Measurements from ENCODE around the gene PRRT1. TPM values are rescaled to one million over a fixed set of nuclear protein-coding genes. Genes with fewer than 3 reads are reported as not detected.
A peak's percentile ranks its signal among the peaks of the same experiment; 100 is the strongest.

PRRT1 gene
- total RNA-seq, 4 donors from 2014 or later: 3.1 to 4.1 (median 3.8) TPM; not detected in 1

GRCh38 chr6:32137454-32137853 lies 14.3 kb downstream of the PRRT1 start:
- Histone ChIP-seq H3K36me3 (no peaks in the 10 kb centered on the region), H3K9me3 (no peaks in the 10 kb centered on the region), H3K27me3 (no peaks in the 10 kb centered on the region), H3K4me1 (no peaks in the 10 kb centered on the region), H3K4me3 (no peak overlapping the region), H3K27ac (no peak overlapping the region)
- TF ChIP-seq POLR2A (IDR thresholded peaks at IDR 0.05): no peak
- no peak for TF ChIP-seq CTCF (IDR thresholded peaks at IDR 0.05)
- DNase-seq: no peak

- Histone ChIP-seq H3K27ac (no peak overlapping the region), H3K9me3 (no peaks in the 10 kb centered on the region), H3K27me3 (no peaks in the 10 kb centered on the region), H3K4me1 (peaks cover 2 to 10% (median 7%) of the 10 kb centered on the region in 4 donors), H3K36me3 (no peaks in the 10 kb centered on the region), H3K4me3 (no peak overlapping the region)
- TF ChIP-seq CTCF (IDR thresholded peaks at IDR 0.05) (no peak), POLR2A (IDR thresholded peaks at IDR 0.05) (no peak)
- DNase-seq: no peak
Measured at GRCh38 chr6:32133786-32134185, 18.0 kb downstream of the PRRT1 start.

- DNase-seq: no peak
- no peaks in the 10 kb centered on the region for H3K36me3 ChIP-seq
- TF ChIP-seq CTCF (IDR thresholded peaks at IDR 0.05) (no peak), POLR2A (IDR thresholded peaks at IDR 0.05) (no peak)
Measured at GRCh38 chr6:32132110-32132509, 19.6 kb downstream of the PRRT1 start.

GRCh38 chr6:32131439-32131948 lies 20.2 kb downstream of the PRRT1 start:
- Histone ChIP-seq H3K4me1 (peaks cover 6 to 24% (median 16%) of the 10 kb centered on the region in 4 donors), H3K27ac (no peak overlapping the region)
- TF ChIP-seq POLR2A (IDR thresholded peaks at IDR 0.05) (no peak), CTCF (IDR thresholded peaks at IDR 0.05) (no peak)

More at GRCh38 chr6:32132110-32132509, 19.6 kb downstream of the PRRT1 start:
- Histone ChIP-seq H3K27ac (no peak overlapping the region), H3K27me3 (no peaks in the 10 kb centered on the region), H3K4me3 (no peak overlapping the region), H3K9me3 (no peaks in the 10 kb centered on the region), H3K4me1 (peaks cover 6 to 19% (median 14%) of the 10 kb centered on the region in 4 donors)

GRCh38 chr6:32129297-32130088 lies 22.2 kb downstream of the PRRT1 start:
- TF ChIP-seq CTCF (IDR thresholded peaks at IDR 0.05): no peak
- TF ChIP-seq POLR2A (IDR thresholded peaks at IDR 0.05): no peak
- Histone ChIP-seq H3K27ac (peak overlapping the region; percentile 71 to 90 (median 87)), H3K4me3 (peak overlapping the region; percentile 51 to 86 (median 76)), H3K27me3 (no peaks in the 10 kb centered on the region), H3K9me3 (no peaks in the 10 kb centered on the region), H3K4me1 (peaks cover 6 to 32% (median 16%) of the 10 kb centered on the region in 4 donors), H3K36me3 (peaks cover 0 to 21% (median 0%) of the 10 kb centered on the region in 3 donors)
- no peak for DNase-seq

More at GRCh38 chr6:32131439-32131948, 20.2 kb downstream of the PRRT1 start:
- DNase-seq: no peak
- H3K27me3 ChIP-seq: no peaks in the 10 kb centered on the region
- H3K9me3 ChIP-seq: no peaks in the 10 kb centered on the region
- no peak overlapping the region for H3K4me3 ChIP-seq
- peaks cover 0 to under 1% (median 0%) of the 10 kb centered on the region in 3 donors for H3K36me3 ChIP-seq
